Lung microvascular endothelial cell (primary cell): ENCODE results near the gene LRRC36. TPM values are rescaled to one million over a fixed set of nuclear protein-coding genes. Genes with fewer than 3 reads are reported as not detected.
A peak's percentile ranks its signal among the peaks of the same experiment; 100 is the strongest.

Source experiments
- DNase-seq, 2 donors: peaks; one replicate each; pipeline versions ENCODE4 v3.0.0 to v3.0.0-alpha.2; 2010; ENCODE audit warnings: low read depth in 2 of 2
- total RNA-seq: library from RNA; depleted of rRNA; stranded (reverse); fragments of >200 nt; gene quantifications from 2 replicates; pipeline ENCODE4 v1.2.1, GENCODE V29; 2014

Gene LRRC36
- total RNA-seq, 1 donor from 2014 or later: not detected

DNA sequence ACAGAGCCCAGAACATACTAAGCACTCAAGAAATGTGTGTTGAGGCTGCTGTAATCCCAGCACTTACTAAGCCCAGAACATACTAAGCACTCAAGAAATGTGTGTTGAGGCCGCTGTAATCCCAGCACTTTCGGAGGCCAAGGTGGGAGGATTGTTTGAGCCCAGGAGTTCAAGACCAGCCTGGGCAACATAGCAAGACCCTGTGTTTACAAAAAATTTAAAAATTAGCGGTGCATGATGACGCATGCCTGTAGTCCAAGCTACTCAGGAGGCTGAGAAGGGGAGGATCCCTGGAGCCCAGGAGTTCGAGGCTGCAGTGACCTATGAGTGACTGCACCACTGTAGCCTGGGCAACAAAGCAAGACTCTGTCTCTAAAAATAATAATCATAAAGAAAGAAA lies 96.4 kb downstream of the LRRC36 start:
- DNase-seq: no peak

DNA sequence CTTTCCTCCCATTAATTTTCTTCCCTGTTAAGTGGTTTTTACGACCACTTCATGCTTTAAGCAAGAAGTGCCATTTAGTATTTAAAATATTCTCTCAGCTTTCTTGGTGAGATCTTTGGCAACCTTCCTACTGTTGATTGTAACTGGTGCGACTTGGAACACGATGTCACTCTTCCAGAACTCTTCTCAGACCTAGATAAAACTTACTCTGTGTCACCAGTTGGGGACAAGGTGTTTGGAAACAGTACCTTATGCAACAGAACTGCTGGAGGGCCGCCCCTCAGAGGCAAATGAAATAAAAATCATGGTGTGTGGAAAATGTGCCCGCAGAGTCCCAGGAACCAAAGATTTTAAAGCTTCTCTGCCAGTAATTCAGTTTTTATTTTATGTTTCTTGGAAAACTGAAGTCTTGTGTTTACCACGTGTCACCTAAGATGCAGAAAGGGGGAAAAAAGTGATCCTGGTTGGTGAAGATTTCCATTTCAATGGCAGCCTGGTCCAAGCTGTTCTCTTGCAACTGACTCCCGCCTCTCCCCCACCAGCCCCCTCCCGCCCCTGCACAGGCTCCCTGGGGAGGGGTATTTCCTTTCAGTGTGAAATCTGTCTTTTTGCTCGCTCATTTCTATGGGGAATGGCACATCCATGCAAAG lies 97.1 kb downstream of the LRRC36 start:
- no peak for DNase-seq

DNA sequence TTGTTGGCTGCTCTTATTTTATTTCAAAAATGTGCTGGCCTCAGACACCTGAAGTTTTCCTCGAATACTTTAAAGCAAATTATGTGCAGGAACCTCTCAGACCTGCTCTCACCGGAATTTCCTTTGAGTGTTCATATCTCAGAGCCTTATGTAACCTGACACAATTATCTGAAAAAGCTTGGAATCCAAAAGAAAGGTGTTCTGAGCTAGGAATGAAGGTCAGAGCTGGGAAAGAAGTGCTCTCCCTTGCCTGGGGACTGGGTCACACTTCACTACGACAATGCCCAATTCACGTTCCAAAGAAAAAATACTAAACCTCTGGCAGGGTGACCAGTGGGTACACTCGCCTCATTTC lies 97.6 kb downstream of the LRRC36 start:
- DNase-seq: no peak

DNA sequence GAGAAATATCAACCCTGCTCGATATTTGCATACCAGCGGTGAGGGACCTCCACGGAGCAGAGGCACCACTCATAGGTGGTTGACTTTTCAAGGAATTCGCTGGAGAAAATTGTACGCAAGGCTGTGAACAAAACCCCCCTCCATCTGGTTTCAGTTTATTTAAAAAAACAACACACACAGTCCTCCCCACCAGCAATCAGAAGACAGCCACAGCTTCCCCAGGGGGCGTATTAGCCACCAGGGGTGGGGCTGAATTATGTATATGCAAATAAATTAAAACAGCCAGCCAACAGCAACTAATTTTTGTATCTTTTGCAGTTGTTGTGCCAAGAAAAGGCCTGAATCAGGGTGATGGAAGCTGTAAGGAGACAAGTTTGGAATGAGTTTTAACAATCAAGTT lies 98.4 kb downstream of the LRRC36 start:
- no peak for DNase-seq

DNA sequence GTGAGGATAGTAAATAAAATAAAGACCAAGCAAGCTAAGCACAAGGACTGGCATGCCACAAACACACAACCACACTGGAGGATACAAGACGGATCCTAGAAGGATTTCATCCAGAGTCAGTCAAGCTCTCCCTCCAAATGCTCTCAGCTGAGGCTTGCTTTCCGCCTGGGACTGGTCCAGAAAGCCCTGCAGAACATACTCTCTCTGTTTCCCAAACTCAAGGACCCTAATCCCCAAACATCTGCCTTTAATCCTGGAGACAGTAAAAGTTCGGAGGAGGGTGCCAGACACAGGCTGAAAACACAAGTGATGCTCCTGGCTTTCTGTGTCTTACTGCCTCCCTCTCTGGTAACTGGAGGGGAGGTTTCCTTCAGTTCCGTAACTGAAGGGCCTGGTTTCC lies 99.0 kb downstream of the LRRC36 start:
- DNase-seq: no peak

DNA sequence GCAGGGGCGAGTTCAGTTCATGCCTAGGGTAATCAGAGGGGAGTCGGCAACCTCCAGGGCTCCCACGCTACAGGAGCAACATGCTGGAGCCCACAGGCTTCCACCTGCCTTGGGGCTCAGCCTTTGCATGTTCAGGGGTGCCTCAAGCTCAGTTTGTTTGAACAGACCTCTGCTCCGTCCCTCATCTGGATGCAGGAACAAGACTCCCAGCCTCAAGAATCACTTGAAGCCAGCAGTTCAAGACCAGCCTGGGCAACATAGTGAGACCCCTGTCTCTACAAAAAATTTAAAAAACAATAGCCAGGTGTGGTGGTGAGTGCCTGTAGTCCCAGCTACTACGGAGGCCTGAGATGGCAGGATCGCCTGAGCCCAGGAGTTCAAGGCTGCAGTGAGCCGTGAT lies 99.4 kb downstream of the LRRC36 start:
- DNase-seq: no peak

DNA sequence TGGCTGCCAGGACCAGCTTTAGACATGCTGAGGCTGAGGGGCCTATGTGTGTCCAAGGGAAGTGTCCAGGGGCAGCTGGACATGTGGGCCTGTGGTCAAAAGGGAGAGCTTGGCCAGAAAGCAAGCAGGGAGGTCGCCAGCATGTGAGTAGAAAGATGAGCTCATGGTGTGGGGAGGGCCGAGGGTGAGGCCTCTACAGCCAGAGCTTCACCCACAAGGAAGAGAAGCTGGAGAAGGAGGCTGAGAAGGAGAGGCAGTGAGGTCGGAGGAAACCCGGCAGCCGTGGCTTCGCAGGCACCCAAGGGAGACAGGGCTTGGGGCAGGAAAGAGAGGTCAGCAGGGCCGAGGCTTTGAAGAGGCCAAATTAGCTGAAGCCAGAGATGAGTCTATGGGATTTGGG lies 100.3 kb downstream of the LRRC36 start:
- DNase-seq: no peak

DNA sequence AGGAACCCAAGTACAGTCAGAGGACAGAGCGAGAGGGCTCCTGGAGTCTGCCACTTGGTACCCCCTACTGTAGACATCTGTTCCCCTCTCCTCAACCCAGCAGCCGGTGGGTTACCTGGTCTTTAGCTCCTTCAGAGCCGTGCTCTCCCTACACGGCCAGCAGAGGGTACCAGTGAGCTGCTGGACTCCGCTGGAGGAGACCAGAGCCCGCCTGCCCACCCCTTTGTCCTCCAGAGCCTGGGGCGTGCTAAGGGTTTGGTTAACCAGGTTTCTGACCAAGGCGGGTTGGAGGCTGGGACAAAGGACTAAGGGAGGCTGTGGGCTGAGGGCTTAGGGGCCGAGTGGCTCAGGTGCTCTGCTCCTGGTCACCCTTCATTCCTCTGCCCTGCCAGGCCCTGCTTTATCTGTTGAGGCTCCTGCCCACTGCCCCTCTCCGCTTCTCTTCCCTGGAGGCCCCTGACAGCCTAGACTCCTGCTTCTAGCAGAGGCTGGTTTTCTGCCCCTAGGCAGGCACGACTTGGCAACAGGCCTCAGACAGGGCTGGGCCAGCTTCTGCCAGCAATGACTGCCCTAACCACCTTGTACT lies 101.6 kb downstream of the LRRC36 start:
- DNase-seq: peak; percentile 65 to 80

DNA sequence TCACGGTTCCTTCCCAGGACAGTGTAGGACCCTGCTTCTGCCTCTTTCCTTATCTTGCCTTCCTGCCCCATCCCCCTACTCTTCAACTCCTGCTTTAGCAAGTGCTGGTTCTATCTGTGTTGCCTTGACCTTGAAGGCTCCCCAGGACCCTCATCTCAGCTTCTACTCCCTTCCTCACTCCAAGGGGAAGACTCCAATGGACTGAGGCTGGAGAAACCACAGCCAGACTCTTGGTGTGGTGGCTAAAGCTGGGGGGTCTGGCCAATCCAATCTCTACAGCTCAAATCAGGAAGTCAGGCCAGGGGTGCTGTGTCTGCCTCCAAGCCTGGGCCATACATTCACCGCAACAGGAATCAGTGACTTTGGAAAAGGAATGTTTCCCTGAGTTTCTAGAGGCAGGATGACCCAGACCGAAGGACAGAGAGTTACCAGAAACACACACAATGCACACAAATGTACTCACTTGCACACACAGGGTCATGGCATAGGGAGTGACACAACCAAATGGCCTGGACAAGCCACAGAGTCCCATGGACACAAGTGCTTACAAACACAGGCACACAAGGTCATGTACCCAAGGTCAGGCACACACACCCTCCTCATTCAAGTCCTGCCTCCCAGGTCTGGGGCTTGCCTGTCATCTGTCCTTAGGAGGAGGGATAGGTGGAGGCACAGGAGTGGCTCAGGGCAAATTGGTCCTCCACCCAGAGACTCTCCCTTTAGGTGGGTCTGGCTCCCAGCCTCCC lies 102.6 kb downstream of the LRRC36 start:
- no peak for DNase-seq

DNA sequence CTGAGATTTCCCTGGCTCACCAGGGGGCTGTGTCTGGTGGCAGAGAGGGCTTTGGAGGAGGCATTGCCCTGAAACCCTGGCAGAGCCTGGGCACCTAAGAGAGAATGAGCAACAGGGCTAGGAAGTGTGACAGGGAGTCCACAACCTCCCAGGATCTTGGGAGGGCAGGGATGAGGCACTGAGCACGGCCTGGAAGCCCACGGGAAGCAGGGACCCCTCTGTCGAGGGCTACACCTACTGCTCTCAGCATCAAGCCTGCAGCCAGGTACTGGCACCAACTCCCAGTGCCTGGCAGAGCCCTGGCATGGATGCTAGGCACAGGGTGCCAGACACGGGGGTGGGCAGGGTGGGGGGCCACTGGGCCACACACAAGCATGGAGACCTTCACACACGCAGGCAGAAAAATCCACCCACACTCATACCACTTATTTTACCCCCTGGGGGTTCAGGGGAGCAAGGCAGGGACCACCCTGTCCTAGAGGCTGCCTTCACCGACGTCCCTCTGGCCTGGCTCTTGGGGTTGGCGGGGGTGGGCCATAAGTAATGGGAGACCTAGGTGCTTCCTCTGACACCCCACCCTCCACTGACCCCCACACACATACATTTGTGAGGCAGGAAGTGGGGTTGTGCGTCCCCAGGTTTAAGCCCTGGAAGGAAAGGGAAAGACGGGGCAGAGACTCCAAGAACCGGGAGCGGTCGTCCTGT lies 103.3 kb downstream of the LRRC36 start:
- DNase-seq: no peak

DNA sequence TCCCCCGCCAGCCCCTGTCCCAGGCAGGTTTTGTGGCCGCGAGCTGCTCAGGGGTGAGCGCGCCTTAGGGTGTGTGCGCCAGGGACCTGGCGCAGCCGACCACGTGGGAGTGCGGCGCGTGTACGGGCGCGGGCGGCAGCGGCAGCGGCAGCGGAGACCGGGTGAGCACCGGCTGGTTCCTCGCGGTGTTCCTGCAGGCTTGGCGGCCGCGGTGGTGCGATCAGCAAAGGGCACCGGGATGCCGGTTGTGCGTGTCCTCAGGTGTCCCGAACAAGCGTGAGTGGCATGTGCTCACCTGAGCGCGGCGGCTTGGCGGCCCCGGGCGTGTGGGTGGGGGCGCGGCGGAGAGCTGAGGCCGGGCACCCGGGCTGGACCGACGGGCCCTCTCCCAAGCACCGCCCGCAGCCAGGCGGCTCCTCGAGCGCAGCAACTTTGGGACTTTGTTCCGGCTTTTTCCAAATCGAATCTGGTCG lies 103.9 kb downstream of the LRRC36 start:
- peak in 1 of 2 donors; percentile 14 for DNase-seq

DNA sequence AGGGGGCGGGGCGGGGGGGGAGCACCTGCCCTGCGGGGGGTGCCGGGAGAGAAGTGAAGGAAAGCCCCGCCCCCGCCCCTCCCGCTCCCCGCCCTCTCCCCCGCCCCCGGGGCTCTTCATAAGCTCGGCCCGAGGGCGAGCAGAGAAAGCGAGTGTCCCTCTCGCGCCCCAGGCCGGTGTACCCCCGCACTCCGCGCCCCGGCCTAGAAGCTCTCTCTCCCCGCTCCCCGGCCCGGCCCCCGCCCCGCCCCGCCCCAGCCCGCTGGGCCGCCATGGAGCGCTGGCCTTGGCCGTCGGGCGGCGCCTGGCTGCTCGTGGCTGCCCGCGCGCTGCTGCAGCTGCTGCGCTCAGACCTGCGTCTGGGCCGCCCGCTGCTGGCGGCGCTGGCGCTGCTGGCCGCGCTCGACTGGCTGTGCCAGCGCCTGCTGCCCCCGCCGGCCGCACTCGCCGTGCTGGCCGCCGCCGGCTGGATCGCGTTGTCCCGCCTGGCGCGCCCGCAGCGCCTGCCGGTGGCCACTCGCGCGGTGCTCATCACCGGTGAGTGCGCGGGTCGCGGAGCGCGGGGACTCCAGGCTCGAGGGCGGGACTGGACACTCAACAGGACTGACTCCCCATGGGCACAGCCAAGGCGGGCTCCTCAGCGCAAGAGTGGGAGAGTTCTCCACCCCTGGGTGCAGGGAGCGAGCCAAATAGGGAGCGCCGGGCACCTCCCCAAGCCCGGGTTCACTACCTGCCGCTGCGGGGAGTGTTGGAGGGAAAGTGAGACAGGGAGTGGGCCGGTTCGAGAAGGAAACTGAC lies 104.6 kb downstream of the LRRC36 start, which contains the start of gene HSD11B2:
HSD11B2 (plus strand) TSS at position 145 of the 798 bp plus-strand sequence; CDS start at position 273, 128 bp downstream.
- peak; percentile 62 to 71 for DNase-seq

DNA sequence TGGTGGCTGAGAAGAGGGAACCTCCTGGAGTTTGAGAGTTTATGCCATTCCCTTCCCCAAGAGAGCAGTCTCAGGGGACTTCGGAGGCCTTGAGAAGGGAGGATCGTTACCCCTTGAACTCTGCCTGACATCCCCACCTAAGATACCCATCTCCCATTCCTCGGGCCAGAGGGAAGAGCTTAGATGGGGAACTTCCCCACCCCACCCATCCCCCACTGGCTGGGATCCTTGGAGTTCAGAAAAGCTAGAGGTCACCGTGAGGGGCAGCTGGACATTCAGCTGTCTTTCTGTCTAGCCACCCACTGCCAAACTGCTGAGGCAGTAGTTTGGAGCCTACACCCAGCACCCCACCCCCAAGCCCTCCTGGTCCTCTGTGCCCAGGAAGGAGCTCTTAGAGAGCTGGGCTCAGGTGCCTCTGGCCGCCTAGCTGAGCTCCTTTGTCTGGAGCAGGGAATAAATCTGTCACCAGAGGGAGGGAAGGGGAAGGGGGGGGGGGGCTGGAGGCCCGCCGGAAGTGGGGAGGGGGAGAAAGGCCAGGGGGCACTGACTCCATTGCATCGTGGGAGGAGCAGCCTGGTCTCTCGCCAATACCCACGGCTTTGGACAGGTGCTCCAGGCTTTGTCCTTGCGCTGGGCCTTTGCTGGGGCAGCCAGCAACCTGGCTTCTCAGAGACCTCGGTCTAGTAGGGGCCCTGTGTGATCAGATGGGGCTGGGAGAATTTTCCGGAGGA lies 105.3 kb downstream of the LRRC36 start:
- DNase-seq: no peak

DNA sequence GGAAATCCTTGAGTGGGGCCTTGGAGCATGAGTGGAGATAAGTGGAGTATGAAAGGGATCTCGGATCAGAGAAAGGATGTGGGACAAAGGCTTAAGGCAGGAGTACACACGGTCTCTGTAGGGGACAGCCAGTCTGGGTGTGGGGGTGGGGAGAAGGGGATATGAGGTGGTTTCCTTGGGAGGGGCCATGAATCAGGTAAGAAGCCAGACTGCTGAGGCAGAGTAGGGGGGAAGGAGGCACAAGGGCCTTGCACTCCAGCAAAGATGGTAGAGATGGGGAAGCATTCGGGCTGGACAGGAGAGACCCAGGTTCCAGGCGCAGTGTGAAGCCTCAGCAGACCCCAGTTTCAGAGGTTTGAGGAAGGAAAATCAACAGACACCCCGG lies 105.9 kb downstream of the LRRC36 start:
- no peak for DNase-seq

DNA sequence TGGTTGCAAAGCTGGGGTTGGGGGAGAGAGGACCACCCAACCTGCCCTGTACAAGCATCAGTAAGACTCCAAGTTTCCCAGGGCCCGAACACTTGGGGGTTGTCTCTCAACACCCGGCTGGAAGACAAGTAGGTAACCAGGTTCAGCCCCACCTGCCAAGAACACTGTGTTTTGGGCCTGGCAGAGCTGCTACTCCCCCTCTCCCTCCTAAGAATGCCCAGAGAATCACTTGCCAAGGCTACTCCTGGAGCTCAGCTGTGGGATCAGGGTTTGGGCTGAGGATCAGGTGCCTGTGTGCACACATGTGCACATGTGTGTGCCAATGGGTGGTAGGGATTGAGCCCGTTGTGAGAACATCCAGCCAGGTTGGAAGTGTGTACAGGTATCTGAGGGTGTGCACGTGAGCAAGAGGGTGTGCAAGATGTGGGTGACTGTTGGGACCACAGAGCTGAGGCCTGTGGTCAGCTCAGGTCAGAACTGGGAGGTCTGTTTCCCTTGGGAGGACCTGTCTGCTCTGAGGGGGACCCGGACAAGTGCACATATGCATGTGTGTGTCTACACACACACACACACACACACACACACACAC lies 106.6 kb downstream of the LRRC36 start:
- no peak for DNase-seq

Other genes with a start within 250 kb of the LRRC36 start
- gene PHAF1, start 216.9 kb upstream of the LRRC36 start, total RNA-seq: 7.2 and 12.7 TPM in 2 replicates
- gene B3GNT9, start 175.8 kb upstream of the LRRC36 start, total RNA-seq: 3.5 and 6.3 TPM in 2 replicates
- gene TRADD, start 166.9 kb upstream of the LRRC36 start, total RNA-seq: 10.7 and 16.3 TPM in 2 replicates
- 4.1 and 5.6 TPM in 2 replicates for gene FBXL8, start 166.9 kb upstream of the LRRC36 start, total RNA-seq
- 1.3 and 2.0 TPM in 2 replicates for gene HSF4, start 162.1 kb upstream of the LRRC36 start, total RNA-seq
- 4.8 and 5.6 TPM in 2 replicates for gene NOL3, start 156.3 kb upstream of the LRRC36 start, total RNA-seq
- gene MATCAP1, start 142.9 kb upstream of the LRRC36 start, total RNA-seq: 5.7 and 10.1 TPM in 2 replicates
- gene EXOC3L1, start 136.7 kb upstream of the LRRC36 start, total RNA-seq: 33.8 and 48.0 TPM in 2 replicates
- 44.2 and 60.3 TPM in 2 replicates for gene E2F4, start 134.7 kb upstream of the LRRC36 start, total RNA-seq
- 0.44 and 0.99 TPM in 2 replicates for gene ELMO3, start 127.7 kb upstream of the LRRC36 start, total RNA-seq
- gene TMEM208, start 99.7 kb upstream of the LRRC36 start, total RNA-seq: 24.4 and 29.2 TPM in 2 replicates
- gene FHOD1, start 79.3 kb upstream of the LRRC36 start, total RNA-seq: 12.0 and 23.4 TPM in 2 replicates
- gene SLC9A5, start 77.8 kb upstream of the LRRC36 start, total RNA-seq: 0.22 and 0.60 TPM in 2 replicates
- 5.8 and 10.2 TPM in 2 replicates for gene PLEKHG4, start 47.3 kb upstream of the LRRC36 start, total RNA-seq
- not detected in 2 replicates for gene KCTD19, start 74 bp upstream of the LRRC36 start, total RNA-seq
- 0.22 TPM in 1 of 2 replicates, not detected in the other for gene TPPP3, start 66.7 kb downstream of the LRRC36 start, total RNA-seq
- gene ZDHHC1, start 89.7 kb downstream of the LRRC36 start, total RNA-seq: 2.6 and 3.5 TPM in 2 replicates
- gene HSD11B2, start 104.3 kb downstream of the LRRC36 start, total RNA-seq: not detected in 2 replicates
- 92.1 and 95.2 TPM in 2 replicates for gene ATP6V0D1, start 154.3 kb downstream of the LRRC36 start, total RNA-seq
- gene AGRP, start 156.7 kb downstream of the LRRC36 start, total RNA-seq: not detected in 2 replicates
- gene RIPOR1, start 202.0 kb downstream of the LRRC36 start, total RNA-seq: 20.7 and 23.4 TPM in 2 replicates
- 17.2 and 24.8 TPM in 2 replicates for gene CTCF, start 235.7 kb downstream of the LRRC36 start, total RNA-seq